ENCODE data around the gene FGD4.

FGD4 gene

GRCh38 chr12:32566663-32567295, 167.4 kb downstream of the FGD4 start:
- DNase-seq (ENCODE audit: low spot score), result no peak
- no peak for TF ChIP-seq CTCF (IDR thresholded peaks at IDR 0.05; ENCODE audit: extremely low read depth, missing control alignments)

GRCh38 chr12:32567296-32567674, 167.9 kb downstream of the FGD4 start:
- TF ChIP-seq CTCF (IDR thresholded peaks at IDR 0.05; ENCODE audit: extremely low read depth, missing control alignments), result no peak
- no peak for DNase-seq (ENCODE audit: low spot score)

- no peak for TF ChIP-seq CTCF (IDR thresholded peaks at IDR 0.05; ENCODE audit: extremely low read depth, missing control alignments)
- DNase-seq (ENCODE audit: low spot score), result no peak
Measured at GRCh38 chr12:32568228-32568627, 168.9 kb downstream of the FGD4 start.

- no peak for DNase-seq (ENCODE audit: low spot score)
- TF ChIP-seq CTCF (IDR thresholded peaks at IDR 0.05; ENCODE audit: extremely low read depth, missing control alignments), result no peak
Measured at GRCh38 chr12:32569259-32569658, 169.9 kb downstream of the FGD4 start.

- TF ChIP-seq CTCF (IDR thresholded peaks at IDR 0.05; ENCODE audit: extremely low read depth, missing control alignments), result no peak
- DNase-seq (ENCODE audit: low spot score), result no peak
Measured at GRCh38 chr12:32574585-32574984, 175.2 kb downstream of the FGD4 start.

GRCh38 chr12:32577328-32577727, 178.0 kb downstream of the FGD4 start:
- DNase-seq (ENCODE audit: low spot score), result no peak
- TF ChIP-seq CTCF (IDR thresholded peaks at IDR 0.05; ENCODE audit: extremely low read depth, missing control alignments), result no peak

- TF ChIP-seq CTCF (IDR thresholded peaks at IDR 0.05; ENCODE audit: extremely low read depth, missing control alignments), result no peak
Measured at GRCh38 chr12:32583534-32583933, 184.2 kb downstream of the FGD4 start.

More at GRCh38 chr12:32583534-32583933, 184.2 kb downstream of the FGD4 start:
- DNase-seq (ENCODE audit: low spot score), result no peak

All from GM20000 (cell line).